Stimulated activated CD4-positive, alpha-beta T cell treated with anti-CD3 and anti-CD28 coated beads, Interleukin-4, amount 100 ng/mL, for 1 hour (primary cell): Measurements from ENCODE around the gene ZNF230.

Experiments
- DNase-seq: peaks from one replicate; pipeline ENCODE4 v3.0.0-alpha.2; 2020

Gene ZNF230

DNA sequence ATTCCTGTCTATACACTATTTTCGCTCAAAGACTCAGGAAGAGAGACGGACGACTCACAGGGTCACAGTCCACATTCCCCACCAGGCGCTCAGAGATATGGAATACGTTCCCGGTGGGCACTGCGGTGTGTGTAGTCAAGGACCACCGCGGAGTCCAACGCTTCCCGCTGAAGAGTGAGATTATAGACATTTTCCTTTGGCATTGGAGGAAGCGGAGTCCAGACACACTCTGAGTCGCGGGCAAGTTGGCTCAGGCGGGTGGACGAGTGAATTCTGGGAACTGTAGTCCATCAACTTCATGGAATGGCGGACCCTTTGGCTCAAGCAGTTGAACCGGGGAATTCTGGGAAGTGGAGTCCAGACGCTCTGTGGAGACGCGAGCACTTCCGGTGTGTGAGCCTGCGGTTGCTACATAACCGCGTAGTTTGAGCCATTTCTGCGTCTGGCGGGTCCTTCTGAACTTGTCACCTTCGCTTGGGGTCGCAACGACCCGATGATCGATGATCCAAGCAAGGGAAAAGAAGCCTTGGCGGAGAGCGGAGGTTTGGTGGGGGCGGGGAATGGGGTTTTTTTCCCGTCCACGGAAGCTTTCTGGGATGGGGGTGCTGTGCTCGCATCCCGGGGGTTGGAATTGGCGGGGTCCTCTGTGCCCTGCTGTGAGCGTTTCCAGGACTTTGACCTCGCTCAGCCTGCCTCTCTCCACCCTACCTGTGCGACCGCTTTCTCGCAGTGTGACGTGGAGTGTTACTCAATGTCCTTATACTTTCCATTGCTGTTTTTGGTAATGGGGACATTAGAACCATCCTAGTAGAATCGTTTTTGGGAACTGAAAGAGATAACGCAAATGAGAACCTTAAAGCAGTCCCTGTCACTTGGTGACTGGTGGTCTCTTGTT lies at the start of gene ZNF230:
ZNF230 (plus strand) TSS at position 392 of the 895 bp plus-strand sequence. CDS start 4,122 bp downstream, outside the sequence.
- peak; percentile 73 for DNase-seq

DNA sequence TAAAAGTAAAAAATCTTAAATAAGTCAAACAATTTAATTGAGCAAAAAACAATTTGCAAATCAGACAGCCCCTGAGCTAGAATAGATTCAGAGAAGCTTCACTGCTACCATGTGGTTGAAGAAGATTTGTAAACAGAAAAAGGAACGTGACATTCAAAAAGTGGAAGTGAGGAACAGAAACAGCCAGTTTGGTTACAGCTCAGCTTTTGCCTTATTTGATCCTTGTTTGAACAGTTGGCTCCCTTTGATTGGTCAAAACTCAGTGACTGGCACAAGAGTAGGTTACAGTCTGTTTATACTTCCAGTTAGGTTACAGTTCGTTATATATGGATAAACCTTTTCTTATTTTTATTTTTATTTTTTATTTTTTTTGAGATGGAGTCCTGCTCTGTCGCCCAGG lies 45.9 kb upstream of the ZNF230 start:
- DNase-seq = no peak

DNA sequence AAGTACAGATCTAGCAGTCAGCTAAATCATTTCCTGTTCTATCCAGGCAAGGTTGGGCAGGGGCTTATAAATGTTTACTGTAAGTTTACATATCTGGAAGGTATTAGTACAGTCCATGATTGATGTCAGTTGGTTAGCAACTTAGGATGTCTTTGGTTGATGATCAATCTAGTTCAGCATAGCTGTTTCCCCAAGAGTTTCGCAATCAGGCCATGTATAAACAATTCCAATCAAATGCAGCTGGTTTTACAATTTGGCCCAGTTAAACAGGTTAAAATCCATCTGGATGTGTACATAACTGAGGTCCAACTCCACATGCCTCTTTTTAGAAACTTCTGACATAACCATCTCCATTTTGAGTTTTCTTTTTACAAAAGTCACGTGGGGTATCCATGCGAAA lies 44.9 kb upstream of the ZNF230 start:
- no peak for DNase-seq

DNA sequence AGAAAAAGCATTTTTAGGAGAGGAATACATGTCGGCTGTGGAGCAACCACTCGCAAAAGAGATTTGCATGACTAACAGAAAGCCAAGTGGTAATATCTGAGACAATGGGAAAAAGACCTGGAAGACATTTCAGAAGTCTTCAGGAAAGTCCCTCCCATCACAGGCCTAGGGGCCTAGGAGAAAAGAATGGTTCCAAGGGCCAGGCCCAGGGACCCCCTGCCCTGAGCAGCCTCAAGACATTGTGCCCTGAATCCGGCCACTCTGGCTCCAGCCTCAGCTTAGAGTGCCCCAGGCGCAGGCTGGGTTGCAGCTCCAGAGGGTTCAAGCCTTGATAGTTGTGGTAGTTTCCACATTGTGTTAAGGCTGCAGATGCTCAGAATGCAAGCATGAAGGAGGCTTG lies 42.3 kb upstream of the ZNF230 start:
- no peak for DNase-seq

DNA sequence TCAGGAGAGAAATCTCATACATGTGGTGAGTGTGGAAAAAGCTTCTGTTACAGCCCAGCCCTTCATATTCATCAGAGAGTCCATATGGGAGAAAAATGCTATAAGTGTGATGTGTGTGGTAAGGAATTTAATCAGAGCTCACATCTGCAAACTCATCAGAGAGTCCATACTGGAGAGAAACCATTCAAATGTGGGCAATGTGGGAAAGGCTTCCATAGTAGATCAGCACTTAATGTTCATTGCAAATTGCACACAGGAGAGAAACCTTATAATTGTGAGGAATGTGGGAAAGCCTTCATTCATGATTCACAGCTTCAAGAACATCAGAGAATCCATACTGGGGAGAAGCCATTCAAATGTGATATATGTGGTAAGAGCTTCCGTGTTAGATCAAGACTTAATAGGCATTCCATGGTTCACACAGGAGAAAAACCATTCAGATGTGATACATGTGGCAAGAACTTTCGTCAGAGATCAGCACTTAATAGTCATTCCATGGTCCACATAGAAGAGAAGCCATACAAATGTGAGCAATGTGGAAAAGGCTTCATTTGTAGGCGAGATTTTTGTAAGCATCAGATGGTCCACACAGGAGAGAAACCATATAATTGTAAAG lies 36.6 kb upstream of the ZNF230 start:
- no peak for DNase-seq

DNA sequence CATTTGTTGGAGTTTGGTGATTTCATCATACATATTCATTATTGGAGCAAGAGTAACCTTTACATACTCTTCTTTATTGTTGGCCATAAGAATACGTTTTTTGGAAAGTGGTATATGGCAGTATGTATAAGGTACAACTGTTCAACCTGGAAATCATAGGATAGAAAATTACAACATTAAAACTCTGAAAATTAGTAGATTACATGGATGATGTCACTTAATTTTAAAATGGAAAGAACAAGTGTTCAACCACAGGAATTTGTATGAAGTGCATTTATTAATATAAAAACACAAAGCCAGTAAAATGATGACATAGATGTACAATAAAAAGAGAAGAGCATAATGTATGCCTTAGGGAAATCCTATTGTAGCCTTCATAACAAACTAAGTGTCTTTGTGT lies 26.0 kb upstream of the ZNF230 start:
- DNase-seq = no peak

DNA sequence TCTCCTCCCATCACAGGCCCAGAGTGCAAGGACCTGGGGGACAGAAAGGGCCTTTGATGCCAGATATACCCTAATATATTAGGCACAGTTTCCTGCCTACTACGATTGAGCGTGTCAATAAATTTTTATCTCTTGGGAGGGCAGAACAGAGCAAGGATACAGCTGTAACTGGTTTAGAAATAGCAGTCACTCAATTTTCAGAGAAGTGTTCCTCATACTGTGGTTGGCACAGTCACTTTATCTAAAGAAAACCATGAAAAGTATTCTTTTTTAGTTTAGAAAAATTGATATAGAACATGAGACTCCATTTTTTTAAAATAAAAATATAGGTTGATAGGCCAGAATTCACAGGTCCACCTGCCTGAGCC lies 19.2 kb upstream of the ZNF230 start:
- no peak for DNase-seq

DNA sequence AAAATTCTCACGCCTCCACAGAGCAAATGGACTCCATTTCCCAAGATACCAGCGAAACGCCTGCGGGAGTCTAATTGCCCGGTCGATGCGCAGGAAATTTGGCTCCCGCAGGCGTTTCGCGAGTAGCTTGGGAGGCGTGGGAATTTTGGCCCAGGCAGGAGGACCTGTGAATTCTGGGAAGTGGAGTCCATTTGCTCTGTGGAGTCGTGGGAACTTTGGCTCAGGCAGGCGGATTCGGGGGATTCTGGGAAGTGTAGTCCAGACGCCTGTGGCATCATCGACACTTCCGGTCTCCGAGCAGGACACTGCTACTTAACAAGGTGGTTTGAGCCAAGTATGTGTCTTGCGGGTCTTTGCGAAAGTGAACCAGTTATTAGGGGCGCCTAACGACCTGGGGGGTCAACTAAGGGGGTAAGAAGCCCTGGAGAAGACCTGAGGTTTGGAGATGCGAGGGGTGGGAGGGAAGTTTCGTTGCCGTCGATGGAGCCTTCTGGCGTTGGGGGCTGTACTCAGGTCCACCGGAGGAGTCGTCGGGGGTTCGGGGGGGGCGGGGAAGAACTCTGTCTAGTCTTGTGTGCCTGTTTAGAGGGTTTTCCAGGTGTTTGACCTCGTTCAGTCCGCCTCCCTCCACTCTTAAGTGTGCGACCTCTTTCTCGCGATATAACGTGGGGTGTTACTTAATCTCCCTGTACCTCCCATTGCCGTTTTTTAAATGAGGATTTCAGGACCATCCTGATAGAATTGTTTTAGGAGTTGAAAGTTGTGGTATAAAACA lies 18.7 kb upstream of the ZNF230 start, which contains the start of gene ZNF155:
ZNF155 (plus strand) TSS at position 277 of the 775 bp plus-strand sequence. CDS start 4,356 bp downstream, outside the sequence.
- DNase-seq = peak; percentile 62

DNA sequence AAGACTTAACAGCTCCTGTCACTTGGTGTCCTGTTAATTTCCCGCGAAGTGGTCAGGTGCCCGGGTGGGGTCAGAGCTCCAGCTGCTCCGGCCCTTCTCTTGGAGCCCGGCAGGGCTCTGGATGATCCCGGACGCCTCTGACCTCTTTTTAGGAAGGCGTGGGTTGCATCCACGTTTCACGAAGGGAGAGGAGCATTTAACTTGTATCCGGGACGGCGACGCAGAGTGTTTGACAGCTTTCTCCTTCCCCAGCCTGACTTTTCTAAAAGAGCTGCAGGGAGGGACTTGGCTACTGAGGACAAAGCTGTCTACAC lies 18.1 kb upstream of the ZNF230 start:
- no peak for DNase-seq

DNA sequence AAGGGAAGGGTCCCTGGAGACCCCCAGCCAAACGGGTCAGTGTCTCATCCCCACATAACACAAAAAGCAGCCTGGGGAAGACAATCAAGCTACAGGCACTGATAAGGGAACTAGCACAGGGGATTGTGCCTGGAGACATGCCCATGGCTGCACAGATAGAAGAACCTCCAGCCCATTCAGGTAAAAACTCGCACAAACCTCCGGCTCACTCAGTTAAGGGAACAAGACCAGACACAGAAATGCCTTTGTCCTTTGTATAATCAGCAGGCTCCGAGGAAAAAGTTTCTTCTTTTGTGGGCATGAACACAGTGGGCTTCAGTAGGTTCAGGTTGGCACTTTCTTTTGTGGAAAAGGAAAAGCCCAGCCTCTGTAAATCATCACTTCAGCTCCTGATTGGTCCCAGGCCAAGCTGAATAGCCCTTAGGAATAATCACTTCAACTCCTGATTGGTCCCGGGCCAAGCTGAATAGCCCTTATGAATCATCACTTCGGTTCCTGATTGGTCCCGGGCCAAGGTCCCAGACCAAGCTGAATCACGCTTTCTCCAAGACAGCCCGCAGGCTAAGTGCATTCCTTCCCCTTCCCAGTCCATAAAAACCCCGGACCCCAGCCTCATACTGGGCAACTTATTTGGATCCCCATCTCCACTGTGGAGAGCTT lies 5.0 kb upstream of the ZNF230 start:
- no peak for DNase-seq

DNA sequence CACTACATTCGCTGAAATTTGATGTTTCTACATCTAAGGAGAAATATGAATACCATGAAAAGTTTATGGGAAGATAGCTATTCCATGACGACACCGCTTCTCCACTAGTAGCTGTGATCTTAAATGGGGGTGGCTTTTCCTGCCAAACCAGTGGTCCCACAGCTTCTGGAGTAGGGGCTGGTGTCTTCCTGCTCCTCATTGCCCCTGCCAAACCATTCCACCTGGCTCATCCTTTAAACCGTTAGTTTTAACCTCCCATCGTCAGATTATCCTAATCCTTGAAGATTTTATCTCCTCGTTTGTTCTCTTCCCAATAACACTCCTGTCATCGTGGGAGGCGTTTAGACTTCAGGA lies 568 bp upstream of the ZNF230 start:
- no peak for DNase-seq

DNA sequence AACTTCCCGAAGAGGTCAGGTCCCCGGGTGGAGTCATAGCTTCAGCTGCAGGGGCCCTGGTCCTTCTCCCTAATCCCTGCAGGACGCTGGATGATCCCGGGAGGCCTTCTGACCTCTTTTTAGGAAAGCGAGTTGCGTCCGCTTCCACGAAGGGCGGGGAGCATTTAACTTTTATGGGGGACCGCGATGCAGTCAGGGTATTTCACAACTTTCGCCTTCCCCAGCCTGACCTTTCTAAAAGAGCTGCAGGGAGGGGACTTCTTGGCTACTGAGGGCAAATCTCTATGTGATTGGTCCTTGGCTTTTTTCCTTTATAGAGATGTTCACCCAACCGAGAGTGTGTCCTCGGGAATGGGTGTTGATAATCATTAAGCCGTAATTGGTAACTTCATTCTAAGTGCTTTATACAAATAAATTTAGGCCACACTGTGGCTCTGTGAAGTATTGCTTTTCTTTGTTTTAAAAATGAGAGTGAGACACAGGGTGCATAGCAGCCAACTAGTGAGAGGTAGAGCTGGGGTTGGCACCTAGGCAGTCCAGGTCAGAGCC lies 778 bp downstream of the ZNF230 start:
- DNase-seq = no peak

DNA sequence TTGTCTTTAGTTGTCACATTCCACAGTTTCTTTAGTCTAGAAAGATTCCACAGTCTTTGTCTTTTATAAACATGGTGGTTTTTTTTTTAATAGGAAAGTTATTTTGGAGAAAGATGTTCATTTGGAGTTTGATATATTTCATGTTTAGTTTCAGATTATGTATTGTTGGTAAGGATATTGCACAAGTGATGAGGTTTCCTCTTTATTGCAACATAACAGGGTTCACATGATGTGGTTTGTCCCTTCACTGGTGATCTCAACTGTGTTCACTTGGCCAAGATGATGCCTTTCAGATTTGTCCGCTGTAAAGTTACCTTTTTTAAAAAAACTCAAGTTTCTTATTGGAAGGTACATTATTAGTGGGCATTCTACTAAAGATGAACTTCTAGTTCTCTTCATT lies 3.2 kb downstream of the ZNF230 start:
- no peak for DNase-seq

DNA sequence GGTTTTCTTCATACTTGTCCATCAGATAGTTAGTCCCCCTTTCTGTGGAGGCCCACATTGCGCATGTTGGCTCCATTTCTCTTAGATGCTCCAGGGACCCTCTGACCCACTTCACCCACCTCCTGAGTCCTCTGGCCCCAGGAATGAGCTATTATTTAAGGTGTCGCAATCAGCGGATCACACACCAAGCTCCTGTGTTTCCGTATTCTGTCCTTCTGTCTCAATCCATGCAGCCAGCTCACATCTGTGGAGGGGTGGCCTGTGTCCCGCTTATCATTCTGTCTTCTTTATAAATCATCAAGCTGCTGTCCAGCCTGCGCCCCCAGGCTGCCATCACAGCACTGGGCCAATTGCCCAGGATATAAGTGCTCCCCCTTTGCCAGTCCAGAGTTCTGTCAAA lies 4.7 kb downstream of the ZNF230 start:
- no peak for DNase-seq

DNA sequence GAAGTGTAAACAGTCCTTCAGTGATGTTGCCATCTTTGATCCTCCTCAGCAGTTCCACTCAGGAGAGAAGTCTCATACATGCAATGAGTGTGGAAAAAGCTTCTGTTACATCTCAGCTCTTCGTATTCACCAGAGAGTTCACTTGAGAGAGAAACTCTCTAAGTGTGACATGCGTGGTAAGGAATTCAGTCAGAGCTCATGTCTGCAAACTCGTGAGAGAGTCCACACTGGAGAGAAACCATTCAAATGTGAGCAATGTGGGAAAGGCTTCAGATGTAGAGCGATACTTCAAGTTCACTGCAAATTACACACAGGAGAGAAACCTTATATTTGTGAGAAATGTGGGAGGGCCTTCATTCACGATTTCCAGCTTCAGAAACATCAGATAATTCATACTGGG lies 7.7 kb downstream of the ZNF230 start:
- DNase-seq = no peak

DNA sequence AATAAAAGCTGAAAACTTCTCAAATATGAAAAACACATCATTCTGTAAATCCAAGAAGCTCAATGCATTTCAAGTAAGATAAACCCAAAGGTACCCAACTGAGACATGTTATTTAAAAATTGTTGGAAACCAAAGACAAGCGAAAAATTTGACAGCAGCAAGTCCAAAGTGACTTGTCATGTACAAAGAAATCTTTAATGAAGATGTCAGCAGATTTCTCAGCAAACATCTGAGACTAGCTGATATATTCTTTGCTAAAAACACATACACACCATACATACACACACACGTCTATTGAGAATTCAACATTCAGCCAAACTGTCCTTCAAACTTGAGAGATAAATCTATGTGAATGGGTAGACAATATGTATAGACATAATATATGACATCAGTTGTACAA lies 16.7 kb downstream of the ZNF230 start:
- DNase-seq = no peak

DNA sequence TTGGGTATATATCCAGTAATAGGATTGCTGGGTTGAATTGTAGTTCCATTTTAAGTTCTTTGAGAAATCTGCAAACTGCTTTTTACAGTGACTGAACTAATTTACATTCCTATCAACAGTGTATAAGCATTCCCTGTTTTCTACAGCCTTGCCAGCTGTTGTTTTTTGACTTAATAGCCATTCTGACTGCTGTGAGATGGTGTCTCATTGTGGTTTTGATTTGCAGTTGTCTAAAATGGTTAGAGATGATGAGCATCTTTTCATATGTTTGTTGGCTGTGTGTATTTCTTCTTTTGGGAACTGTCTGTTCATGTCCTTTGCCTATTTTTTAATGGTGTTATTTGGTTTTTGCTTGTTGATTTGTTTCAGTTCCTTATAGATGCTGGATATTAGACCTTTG lies 18.5 kb downstream of the ZNF230 start:
- no peak for DNase-seq

DNA sequence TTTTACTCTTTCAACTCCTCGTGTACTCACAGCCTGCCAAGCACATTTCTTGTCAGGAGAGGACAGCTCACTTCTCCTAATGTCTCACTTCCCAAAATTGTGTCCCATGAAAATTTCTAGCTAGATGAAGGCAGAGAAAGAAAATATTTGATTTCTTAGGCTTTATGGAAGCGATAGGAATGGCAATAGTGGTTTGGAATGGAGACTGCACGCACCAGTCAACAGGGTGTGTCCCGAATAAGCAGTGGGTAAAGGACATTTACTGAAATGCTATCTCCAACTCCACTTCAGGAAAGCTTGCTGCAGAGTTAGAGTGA lies 22.1 kb downstream of the ZNF230 start:
- no peak for DNase-seq

DNA sequence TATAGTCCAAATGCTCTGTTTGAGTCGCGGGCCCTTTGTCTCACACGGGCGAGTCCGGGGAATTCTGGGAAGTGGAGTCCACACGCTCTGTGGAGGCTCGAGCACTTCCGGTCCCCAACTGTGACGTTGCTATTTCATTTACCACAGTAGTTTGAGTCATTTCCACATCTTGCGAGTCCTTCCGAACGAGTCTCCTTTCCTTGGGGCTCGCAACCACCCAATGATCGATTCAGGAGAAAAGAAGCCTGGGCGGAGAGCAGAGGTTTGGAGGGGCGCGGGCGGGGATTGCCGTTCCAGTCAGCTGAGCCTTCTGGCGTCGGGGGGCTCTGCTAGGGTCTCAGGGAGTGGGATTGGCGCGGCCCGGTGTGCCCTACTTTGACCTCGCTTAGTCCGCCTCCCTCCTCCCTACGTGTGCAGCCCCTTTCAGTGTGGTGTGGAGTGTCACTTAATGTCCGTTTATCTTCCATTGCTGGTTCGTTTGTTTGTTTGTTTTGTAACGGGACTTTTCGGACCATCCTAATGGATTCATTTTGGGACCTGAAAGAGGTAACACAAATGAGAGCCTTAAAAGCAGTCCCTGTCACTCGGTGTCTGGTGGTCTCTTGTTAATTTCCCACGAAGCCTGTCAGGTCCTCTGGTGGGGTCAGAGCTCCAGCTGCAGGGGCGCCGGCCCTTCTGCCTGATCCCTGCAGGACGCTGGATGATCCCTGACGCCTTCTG lies 22.6 kb downstream of the ZNF230 start, which contains the start of gene ZNF222:
ZNF222 (plus strand) TSS at position 163 of the 720 bp plus-strand sequence; CDS start at position 221, 58 bp downstream.
- DNase-seq = peak; percentile 70

DNA sequence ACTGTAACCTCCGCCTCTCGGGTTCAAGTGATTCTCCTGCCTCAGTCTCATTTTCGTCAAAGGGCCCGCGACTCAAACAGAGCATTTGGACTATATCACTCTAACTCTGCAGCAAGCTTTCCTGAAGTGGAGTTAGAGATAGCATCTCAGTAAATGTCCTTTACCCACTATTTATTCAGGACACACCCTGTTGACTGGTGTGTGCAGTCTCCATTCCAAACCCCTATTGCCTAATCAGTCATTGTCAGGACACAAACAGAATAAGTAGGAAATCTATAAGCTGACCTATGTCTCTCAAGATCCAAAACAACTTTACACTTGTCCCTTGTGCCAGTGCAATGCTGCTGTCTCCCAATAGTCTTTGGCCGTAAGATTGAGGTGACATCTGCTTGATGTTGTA lies 23.9 kb downstream of the ZNF230 start:
- DNase-seq = no peak

DNA sequence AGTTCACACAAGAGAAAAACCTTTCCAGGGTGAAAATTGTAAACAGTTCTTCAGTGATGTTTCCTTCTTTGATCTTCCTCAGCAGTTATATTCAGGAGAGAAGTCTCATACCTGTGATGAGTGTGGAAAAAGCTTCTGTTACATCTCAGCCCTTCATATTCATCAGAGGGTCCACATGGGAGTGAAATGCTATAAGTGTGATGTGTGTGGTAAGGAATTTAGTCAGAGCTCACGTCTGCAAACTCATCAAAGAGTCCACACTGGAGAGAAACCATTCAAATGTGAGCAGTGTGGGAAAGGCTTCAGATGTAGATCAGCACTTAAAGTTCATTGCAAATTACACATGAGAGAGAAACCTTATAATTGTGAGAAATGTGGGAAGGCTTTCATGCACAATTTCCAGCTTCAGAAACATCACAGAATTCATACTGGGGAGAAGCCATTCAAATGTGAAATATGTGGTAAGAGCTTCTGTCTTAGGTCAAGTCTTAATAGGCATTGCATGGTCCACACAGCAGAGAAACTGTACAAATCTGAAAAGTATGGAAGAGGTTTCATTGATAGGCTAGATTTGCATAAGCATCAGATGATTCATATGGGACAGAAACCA lies 29.3 kb downstream of the ZNF230 start:
- no peak for DNase-seq

DNA sequence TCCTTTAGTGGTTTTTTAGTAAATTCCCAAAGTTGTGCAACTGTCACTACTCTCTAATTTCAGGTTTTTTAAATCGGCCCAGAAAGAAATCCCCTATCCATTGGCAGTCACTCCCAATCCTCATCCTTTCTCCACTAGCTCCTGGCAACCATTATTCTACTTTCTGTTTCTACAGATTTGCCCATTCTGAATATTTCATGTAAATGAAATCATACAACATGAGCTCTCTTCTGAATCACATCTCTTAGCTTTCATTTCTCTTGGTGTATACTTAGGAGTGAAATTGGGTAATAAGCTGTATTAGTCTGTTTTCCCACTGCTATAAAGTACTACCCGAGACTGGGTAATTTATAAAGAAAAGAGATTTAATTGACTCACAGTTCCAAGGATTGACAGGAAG lies 39.4 kb downstream of the ZNF230 start:
- no peak for DNase-seq
